HG03460 (cell line): ENCODE results near the gene CA9.

Experiments used
- ATAC-seq: cut with Tn5 transposase; IDR thresholded peaks from one replicate; pipeline ENCODE4 v1.9.1; 2021; ENCODE audit not compliant: unreplicated experiment

Gene CA9

DNA sequence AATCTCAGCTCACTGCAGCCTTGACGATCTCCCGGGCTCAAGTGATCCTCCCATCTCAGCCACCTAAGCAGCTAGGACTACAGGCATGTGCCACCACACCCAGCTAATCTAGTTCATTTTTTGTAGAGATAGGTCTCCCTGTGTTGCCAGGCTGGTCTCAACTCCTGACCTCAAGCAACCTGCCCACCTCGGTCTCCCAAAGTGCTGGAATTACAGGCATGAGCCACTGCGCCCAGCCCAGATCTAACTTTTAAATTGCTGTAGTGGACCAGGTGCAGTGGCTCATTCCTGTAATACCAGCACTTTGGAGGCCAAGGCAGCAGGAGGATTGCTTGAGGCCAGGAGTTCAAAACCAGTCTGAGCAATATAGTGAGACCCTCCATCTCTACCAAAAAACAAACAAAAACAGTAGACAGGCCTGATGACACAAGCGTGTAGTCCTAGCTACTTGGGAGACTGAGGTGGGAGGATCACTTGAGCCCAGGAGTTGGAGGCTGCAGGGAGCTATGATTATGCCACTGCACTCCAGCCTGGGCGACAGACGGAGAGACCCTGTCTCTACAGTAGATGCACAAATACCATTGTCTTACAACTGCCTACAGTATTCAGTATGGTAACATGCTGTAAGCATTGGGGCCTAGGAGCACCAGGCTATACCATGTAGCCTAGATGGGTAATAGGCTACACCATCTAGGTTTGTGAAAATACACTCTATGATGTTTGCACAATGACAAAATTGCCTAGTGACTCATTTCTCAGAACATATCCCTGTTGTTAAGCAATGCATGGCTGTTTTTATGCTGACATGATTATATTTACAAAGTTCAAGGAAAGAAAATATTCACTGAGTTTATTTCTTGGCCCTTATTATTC lies 21.5 kb upstream of the CA9 start:
- ATAC-seq: no peak

GRCh38 chr9:35652829-35653209 lies 20.9 kb upstream of the CA9 start:
- no peak for ATAC-seq

DNA sequence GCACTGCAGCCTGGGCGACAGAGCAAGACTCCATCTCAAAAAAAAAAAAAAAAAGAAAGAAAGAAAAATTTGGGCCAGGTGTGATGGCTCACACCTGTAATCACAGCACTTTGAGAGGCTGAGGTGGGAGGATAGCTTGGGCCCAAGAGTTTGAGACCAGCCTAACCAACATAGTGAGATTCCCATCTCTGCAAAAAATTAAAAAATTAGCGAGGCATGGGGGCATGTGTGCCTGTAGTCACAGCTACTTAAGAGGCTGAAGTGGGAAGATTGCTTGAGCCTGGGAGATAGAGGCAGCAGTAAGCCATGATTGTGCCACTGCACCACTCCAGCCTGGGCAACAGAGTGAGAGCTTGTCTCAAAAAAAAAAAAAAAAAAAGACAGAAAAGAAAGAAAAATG lies 20.1 kb upstream of the CA9 start:
- ATAC-seq: no peak

GRCh38 chr9:35656348-35656747 lies 17.4 kb upstream of the CA9 start:
- no peak for ATAC-seq

DNA sequence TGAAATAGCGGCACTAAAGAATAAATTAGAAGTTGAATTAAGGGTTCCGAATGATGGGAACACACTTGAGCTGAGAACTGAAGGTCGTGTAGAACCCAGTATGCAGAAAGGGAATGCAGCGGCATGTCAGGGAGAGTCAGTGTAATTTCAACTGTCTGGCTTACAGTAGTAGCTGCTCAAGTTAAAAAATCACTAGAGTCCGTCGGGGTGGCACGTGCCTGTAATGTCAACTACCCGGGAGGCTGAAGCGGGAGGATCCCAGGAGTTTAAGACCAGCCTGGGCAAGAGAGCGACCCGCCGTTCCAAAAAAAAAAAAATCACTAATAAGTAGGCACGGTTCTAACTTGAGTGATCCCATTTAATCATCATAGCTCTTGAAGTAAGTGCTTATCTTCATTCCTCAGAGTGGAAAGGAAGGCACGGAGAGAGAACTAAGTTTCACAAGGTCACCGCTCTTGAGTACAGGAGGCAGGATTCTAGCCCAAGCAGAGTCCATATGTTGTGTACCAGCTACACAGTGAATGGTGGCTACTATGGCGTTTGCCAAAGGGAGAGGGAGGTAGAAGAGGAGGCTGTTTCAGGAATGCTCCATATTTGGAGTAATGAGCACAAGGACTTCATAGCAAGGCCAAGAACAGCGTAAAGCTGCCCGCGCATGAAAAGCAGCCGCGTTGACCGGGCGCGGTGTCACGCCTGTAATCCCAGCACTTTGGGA lies 16.7 kb upstream of the CA9 start:
- ATAC-seq: no peak

DNA sequence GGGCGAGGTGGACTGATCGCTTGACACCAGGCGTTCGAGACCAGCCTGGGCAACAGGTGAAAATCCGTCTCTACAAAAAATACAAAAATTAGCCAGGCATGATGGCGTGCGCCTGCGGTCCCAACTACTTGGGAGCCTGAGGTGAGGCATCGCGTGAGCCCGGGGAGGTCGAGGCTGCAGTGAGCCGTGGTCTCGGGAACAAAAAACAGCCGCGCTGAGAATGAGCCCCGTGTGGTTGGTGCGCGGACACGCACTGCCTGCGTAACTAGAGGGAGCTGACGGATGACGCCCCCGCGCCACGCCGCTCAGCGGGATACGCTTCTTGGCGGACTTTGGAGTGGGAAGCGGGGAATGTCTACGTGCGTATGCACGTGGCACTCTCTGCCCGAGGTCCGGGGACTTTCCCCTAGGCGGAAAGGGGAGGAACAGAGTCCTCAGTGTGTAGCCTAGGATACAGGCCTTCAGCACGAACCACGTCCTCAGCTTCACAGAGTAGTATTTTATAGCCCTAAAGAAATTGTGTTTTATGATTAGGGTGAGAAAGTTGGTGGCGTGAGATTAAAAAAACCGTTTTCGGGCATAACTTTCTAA lies 16.1 kb upstream of the CA9 start, which contains the start of gene RMRP:
Gene RMRP (minus strand): TSS at position 474 of the 591 bp plus-strand sequence.
- ATAC-seq: peak; percentile 86

DNA sequence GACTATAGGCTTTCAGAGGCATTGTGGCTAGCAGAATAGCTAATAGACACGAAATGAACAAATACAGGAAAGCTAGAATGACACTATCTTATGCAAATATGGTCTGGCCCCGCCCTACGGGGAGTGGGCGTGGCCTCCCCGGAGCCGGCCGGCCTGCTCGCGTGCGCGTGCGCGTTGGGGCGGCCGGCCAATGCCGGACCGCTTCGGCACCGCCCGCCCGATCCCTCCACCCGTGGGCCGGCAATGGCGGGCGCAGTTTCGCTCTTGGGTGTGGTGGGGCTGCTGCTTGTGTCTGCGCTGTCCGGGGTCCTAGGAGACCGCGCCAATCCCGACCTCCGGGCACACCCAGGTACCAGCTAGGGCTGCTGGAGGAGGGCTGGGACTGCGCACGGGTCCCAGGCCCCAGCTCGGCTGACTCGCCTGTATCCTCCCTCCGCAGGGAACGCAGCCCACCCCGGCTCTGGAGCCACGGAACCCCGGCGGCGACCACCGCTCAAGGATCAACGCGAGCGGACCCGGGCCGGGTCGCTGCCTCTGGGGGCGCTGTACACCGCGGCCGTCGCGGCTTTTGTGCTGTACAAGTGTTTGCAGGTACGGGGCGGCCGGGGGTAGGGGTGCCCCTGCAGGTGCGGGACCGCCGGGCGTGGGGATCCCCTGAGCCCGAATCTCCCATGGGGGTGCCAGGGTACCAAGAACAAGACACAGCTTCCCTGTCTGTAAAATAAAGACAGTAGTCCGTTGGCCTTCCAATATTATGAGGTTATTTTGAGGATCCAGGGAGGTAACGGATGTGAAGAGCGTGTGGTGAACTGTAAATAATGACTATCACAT lies 15.4 kb upstream of the CA9 start, which contains the start of gene CCDC107:
Gene CCDC107 (plus strand): TSS at position 156 of the 831 bp plus-strand sequence. CDS start 88 bp downstream, at position 244.
- ATAC-seq: peak; percentile 55

GRCh38 chr9:35658968-35659220 lies 14.8 kb upstream of the CA9 start:
- no peak for ATAC-seq

DNA sequence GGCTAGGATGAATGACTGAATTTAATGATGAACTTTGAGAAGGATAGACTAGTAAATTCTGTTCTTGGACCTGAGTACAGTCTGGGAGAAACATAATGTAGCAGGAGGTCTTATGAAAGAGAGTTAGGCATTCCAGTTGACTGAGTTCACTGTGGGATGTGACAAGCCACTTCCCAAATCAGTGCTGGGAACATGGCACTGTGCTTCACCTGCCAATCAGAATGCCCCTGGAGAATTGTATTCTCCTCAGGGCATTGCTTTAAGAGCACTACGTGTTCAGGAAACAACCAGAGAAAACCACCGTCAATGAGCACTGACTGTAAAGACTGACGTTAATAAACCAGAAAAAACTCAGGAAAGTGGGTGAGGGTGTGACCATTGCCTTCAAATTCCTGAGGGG lies 14.4 kb upstream of the CA9 start:
- no peak for ATAC-seq

DNA sequence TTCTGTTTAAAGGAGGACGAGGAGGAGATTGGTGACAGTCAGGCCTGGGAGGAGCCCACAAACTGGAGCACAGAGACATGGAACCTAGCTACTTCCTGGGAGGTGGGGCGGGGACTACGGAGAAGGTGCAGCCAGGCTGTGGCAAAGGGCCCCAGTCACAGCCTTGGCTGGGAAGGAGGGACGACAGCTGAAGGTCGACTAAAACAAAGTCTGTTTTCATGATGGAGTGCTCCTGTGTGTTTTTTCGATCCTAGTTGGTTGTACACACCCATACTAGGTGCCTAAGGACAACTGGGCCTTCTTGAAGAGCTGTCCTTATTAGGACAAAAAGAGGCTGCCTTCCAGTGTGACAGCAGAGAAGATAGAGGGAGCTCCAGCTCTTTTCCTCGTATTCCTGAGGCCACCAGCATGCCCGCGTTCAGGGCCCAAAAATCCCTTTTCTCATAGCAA lies 12.7 kb upstream of the CA9 start:
- no peak for ATAC-seq

DNA sequence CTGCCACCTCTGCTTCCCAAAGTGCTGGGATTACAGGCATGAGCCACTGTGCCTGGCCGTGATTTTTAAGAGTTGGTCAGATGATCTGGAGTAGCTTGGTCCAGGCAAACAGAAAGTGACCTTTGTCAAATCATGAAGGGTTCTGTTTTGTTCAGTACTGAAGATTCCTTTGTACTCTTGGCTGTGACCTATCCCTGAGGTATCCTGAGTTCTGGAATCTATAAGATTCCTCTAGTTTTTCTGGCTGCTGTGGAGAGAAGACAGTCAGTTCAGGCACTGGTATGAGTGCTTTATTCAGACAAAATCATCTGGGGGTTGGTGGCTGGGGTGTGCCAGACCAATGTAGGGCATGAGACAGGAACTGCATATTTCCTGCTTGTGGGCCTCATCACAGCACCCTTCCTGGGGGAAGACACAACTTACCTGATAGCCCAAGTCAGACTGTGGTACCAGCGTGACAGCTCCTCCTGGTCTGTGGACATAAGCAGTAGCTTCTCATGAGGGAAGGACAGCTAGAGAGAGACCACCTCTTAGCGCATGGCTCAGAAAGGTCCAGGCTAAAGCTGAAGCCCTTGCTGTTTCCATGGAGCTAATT lies 11.9 kb upstream of the CA9 start:
- no peak for ATAC-seq

GRCh38 chr9:35662437-35662836 lies 11.3 kb upstream of the CA9 start:
- ATAC-seq: no peak

- ATAC-seq: peak; percentile 70
These were observed 8.9 kb upstream of the CA9 start, which contains the start of gene ARHGEF39 for GRCh38 chr9:35664531-35665470. TSS of gene ARHGEF39 (minus strand) at chr9:35665195. CDS start at chr9:35665169, 26 bp downstream.

DNA sequence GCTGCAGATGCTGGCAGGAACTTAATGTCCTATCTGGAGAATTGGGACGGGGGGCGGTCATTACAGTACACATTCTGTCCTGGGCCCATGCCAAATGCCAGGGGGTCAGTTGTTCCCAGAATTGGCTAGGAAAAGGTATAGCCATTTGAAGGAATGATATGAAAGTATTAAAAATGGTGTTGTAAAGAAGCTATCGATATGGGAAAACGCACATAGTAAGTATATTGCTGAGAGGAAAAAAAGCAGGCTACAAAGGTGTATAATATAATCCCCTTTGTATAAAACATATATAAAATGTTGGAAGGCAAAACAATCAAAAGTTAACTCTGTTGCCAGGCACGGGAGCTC lies 8.3 kb upstream of the CA9 start:
- no peak for ATAC-seq

GRCh38 chr9:35666045-35666444 lies 7.7 kb upstream of the CA9 start:
- no peak for ATAC-seq

- ATAC-seq: no peak
These were observed 7.2 kb upstream of the CA9 start for GRCh38 chr9:35666549-35666948.

DNA sequence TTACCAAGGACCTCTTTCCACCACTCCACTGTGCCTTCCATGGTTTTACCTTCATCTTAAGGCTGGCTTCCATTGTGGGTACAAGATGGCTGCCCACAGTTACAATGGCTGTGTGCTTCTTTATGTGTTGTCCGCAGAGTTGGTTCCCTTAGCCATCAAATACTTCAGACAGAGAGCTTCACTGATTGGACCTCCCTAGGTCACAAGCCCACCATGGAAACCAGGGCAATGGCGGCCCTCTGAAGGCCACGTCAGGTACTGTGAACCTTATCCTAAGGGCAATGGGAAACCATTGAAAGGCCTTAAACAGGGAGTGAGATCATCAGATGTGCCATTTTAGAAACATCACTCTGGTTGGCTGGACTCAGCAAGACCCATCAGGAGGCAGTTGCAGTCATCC lies 5.8 kb upstream of the CA9 start:
- no peak for ATAC-seq

DNA sequence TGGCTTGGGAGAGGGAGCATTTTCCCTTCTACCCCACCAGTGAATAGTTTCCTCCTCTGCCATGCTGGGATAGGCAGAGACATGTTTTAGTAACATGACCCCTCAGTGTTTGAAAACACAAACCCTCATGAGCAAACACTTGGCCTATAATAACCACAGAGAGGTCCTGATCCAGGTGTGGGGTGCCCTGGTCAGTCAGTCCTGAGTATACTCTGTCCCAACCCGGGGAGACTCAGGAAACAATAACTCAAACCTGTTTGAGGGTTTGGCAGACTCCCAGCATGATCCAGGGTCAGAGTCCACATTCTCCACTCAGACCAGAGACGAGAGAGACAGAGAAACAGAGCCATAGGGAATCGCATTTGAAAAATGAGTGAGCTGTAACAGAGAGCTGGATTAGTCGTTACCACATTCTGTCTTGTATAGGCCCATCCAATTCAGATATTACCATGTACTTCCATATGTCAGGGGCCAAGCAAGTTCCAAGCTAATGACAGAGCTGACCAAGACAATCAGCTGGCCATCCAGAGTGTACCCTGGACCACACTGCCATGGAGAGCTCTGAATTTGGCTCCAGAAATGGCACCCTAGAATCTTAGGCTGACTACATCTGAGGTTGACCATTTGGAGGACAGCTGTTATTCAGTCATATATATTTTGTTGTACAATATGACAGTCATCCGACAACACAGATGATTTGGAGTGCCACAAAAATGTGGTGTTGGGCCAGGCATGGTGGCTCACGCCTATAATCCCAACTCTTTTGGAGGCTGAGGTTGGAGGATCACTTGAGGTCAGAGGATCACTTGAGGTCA lies 4.2 kb upstream of the CA9 start:
- ATAC-seq: no peak

DNA sequence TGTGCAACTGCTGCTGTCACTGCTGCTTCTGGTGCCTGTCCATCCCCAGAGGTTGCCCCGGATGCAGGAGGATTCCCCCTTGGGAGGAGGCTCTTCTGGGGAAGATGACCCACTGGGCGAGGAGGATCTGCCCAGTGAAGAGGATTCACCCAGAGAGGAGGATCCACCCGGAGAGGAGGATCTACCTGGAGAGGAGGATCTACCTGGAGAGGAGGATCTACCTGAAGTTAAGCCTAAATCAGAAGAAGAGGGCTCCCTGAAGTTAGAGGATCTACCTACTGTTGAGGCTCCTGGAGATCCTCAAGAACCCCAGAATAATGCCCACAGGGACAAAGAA lies 265 bp downstream of the CA9 start:
- ATAC-seq: no peak
